Measurements from ENCODE around the gene ZNF575.

DNA sequence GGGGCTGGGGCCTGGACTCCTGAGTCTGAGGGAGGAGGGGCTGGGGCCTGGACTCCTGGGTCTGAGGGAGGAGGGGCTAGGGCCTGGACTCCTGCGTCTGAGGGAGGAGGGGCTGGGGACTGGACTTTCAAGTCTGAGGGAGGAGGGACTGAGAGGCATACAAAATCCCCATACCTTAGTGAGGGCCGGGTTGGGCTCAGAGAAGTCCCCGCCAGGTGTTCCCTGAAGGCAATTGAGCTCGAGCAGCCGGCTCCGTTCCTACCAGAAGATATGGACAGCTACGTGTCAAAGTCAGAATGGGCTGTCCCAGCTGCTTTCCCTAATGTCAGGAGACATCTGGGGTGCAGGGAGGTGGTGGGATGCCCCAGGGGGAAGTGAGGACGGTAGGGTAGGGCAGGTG lies 37.9 kb upstream of the ZNF575 start:
- TF ChIP-seq, protein P1, sequence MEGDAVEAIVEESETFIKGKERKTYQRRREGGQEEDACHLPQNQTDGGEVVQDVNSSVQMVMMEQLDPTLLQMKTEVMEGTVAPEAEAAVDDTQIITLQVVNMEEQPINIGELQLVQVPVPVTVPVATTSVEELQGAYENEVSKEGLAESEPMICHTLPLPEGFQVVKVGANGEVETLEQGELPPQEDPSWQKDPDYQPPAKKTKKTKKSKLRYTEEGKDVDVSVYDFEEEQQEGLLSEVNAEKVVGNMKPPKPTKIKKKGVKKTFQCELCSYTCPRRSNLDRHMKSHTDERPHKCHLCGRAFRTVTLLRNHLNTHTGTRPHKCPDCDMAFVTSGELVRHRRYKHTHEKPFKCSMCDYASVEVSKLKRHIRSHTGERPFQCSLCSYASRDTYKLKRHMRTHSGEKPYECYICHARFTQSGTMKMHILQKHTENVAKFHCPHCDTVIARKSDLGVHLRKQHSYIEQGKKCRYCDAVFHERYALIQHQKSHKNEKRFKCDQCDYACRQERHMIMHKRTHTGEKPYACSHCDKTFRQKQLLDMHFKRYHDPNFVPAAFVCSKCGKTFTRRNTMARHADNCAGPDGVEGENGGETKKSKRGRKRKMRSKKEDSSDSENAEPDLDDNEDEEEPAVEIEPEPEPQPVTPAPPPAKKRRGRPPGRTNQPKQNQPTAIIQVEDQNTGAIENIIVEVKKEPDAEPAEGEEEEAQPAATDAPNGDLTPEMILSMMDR (IDR thresholded peaks at IDR 0.05): no peak
- TF ChIP-seq, protein P2, sequence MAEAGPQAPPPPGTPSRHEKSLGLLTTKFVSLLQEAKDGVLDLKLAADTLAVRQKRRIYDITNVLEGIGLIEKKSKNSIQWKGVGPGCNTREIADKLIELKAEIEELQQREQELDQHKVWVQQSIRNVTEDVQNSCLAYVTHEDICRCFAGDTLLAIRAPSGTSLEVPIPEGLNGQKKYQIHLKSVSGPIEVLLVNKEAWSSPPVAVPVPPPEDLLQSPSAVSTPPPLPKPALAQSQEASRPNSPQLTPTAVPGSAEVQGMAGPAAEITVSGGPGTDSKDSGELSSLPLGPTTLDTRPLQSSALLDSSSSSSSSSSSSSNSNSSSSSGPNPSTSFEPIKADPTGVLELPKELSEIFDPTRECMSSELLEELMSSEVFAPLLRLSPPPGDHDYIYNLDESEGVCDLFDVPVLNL (CRISPR knock-in tag; IDR thresholded peaks at IDR 0.05; ENCODE audit: borderline replicate concordance, low read depth): no peak
- TF ChIP-seq EMX1 (CRISPR knock-in tag; IDR thresholded peaks at IDR 0.05) (no peak), MYBL2 (CRISPR knock-in tag; IDR thresholded peaks at IDR 0.05) (no peak), TCF7 (CRISPR knock-in tag; IDR thresholded peaks at IDR 0.05; ENCODE audit: low read depth) (no peak), ZNF671 (CRISPR knock-in tag; IDR thresholded peaks at IDR 0.05) (no peak), CREB1 (CRISPR knock-in tag; IDR thresholded peaks at IDR 0.05) (no peak)

All from WTC11 (cell line).